Uterus (tissue), 4 donors: ENCODE results near the gene CCDC61. TPM values are rescaled to one million over a fixed set of nuclear protein-coding genes. Genes with fewer than 3 reads are reported as not detected.

Experiments used
- DNase-seq, 2 donors: peaks; one replicate each; pipeline ENCODE4 v3.0.0-alpha.2; 2019 to 2020
- H3K27ac ChIP-seq, 2 donors: fragments of 200-600 bp; sonication (generic); 1 replicate in 1 of 2; 2 replicates in 1 of 2; pipeline ENCODE4 v1.5.1; 2016 to 2018
- H3K27me3 ChIP-seq, 2 donors: fragments of 200-600 bp; sonication (generic); one replicate each; pipeline ENCODE4 v1.5.1; 2018 to 2019; ENCODE audit warnings: control low read depth in 1 of 2
- H3K36me3 ChIP-seq, 2 donors: fragments of 200-600 bp; sonication (generic); one replicate each; pipeline ENCODE4 v1.5.1; 2019; ENCODE audit warnings: control low read depth in 1 of 2
- H3K4me1 ChIP-seq, 2 donors: fragments of 200-600 bp; sonication (generic); one replicate each; pipeline ENCODE4 v1.5.1; 2018 to 2019; ENCODE audit warnings: control low read depth in 1 of 2
- H3K4me3 ChIP-seq, 2 donors: fragments of 200-600 bp; sonication (generic); 1 replicate in 1 of 2; 2 replicates in 1 of 2; pipeline ENCODE4 v1.5.1; 2018 to 2019; ENCODE audit warnings: mild to moderate bottlenecking in 1 of 2
- H3K9me3 ChIP-seq, 2 donors: fragments of 200-600 bp; sonication (generic); one replicate each; pipeline ENCODE4 v1.5.1; 2019; ENCODE audit warnings: control low read depth in 1 of 2
- CTCF ChIP-seq, 4 experiments: fragments of 200-600 bp in 2 of 4; fragments of 450-650 bp in 2 of 4; sonication (generic) in 2 of 4; IDR thresholded peaks; one replicate each; pipeline ENCODE4 v1.5.1; 2016 to 2019; ENCODE audit warnings: antibody characterized with exemption in 4 of 4, mild to moderate bottlenecking in 2 of 4, moderate library complexity in 1 of 4
- POLR2A ChIP-seq, 2 donors: fragments of 450-650 bp; IDR thresholded peaks; one replicate each; pipeline ENCODE4 v1.6.1; 2016; ENCODE audit warnings: antibody characterized with exemption in 2 of 2, mild to moderate bottlenecking in 1 of 2, moderate library complexity in 1 of 2
- intact Hi-C: fragments of 100-400 bp; cut with DNase I; formaldehyde crosslinking; loops from one replicate; pipeline ENCODE4 v1.15.1; 2023; ENCODE audit warnings: low total_unique reads
- microRNA counts, 2 donors: library from miRNA; unstranded; fragments of <30 nt; microRNA quantifications; one replicate each; lab custom pipeline; 2016 to 2017
- microRNA-seq: library from miRNA; unstranded; fragments of <30 nt; microRNA quantifications from one replicate; pipeline ENCODE4, GENCODE V29; 2016; ENCODE audit warnings: borderline microRNAs expressed, borderline replicate concordance
- small RNA-seq: library from RNA; depleted of rRNA; stranded (forward); fragments of <200 nt; gene quantifications from one replicate; pipeline ENCODE3, GENCODE V24; 2016
- total RNA-seq, 4 donors: library from RNA; depleted of rRNA in 3 of 4; stranded (reverse); fragments of >200 nt in 3 of 4; gene quantifications; one replicate each; pipeline versions ENCODE4 v1.1.0 to v1.2.4, GENCODE V29; 2014 to 2023
- donor health status: DM: yes; HTN: yes; CAD: no.

Gene CCDC61
- total RNA-seq, 4 donors from 2014 or later: 1.2 to 21.5 (median 10.1) TPM

DNA sequence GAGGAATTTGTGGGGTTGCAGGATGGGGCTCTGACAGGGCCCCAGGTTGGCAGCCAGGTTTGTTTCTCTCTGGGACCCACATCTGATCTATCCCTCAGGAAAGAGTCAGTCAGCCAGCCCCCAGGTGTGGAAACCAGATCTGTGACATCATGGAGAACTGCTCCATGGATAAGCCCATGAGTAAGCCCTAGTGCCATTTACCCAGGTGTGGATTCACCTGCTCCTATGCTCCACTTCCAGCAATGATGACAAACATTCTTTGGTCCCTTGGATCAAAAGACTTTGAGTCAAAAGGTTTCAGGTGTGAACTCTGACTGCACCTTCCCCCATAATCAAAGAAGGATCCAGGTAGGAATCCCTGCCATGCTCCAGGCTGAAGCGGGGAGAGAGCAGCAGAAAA lies 72.4 kb downstream of the CCDC61 start:
- no peaks in the 10 kb centered on the region for H3K36me3 ChIP-seq
- no peaks in the 10 kb centered on the region for H3K4me1 ChIP-seq
- intact Hi-C loops: no loop called here
- no peak overlapping the region for H3K4me3 ChIP-seq
- TF ChIP-seq CTCF (IDR thresholded peaks at IDR 0.05): no peak
- TF ChIP-seq POLR2A (IDR thresholded peaks at IDR 0.05): no peak
- no peak for DNase-seq
- H3K27ac ChIP-seq: no peak overlapping the region
- H3K9me3 ChIP-seq: no peaks in the 10 kb centered on the region
- no peaks in the 10 kb centered on the region for H3K27me3 ChIP-seq

MicroRNA genes within 50 kb of the gene (microRNA counts, 767-probe panel; counts per million panel counts)
- 0 counts per million in 2 donors for microRNA hsa-miR-769-3p (lab: Ali Mortazavi, UCI)
- microRNA hsa-miR-769-5p (lab: Ali Mortazavi, UCI): 0 to 1,981 counts per million in 2 donors

Small RNAs within 50 kb of the gene (microRNA-seq; reads per million reads assigned to microRNA genes)
- gene MIR769: 42.2 reads per million, percentile 44 among the genes with 10 or more reads in this experiment

Small RNAs within 50 kb of the gene (small RNA-seq; reads per million reads assigned to genes)
- gene MIR769: 8.6 reads per million, percentile 89 among the genes with 10 or more reads in this experiment

Other genes with a start within 250 kb of the CCDC61 start
- gene SIX5, start 226.2 kb upstream of the CCDC61 start, total RNA-seq: 10 to 100 TPM in 2 of 4 donors, 1 to 10 TPM in 2; 4.4 to 48.9 (median 12.5) TPM
- 100 to 1,000 TPM in 1 of 4 donors, 10 to 100 TPM in 3; 15.3 to 211 (median 43.8) TPM for gene DMPK, start 213.0 kb upstream of the CCDC61 start, total RNA-seq
- 100 to 1,000 TPM in 1 of 4 donors, 10 to 100 TPM in 2, 1 to 10 TPM in 1; 4.4 to 103 (median 36.9) TPM for gene DMWD, start 202.6 kb upstream of the CCDC61 start, total RNA-seq
- under 1 TPM in 2 of 4 donors, not detected in 2; 0.14 to 0.40 TPM for gene RSPH6A, start 180.2 kb upstream of the CCDC61 start, total RNA-seq
- 10 to 100 TPM; 32.0 to 72.6 (median 46.4) TPM for gene SYMPK, start 132.3 kb upstream of the CCDC61 start, total RNA-seq
- not detected for gene FOXA3, start 131.1 kb upstream of the CCDC61 start, total RNA-seq
- gene IRF2BP1, start 109.3 kb upstream of the CCDC61 start, total RNA-seq: 10 to 100 TPM in 3 of 4 donors, 1 to 10 TPM in 1; 8.2 to 38.4 (median 23.3) TPM
- 10 to 100 TPM in 1 of 4 donors, 1 to 10 TPM in 2, under 1 TPM in 1; 0.62 to 13.2 (median 2.8) TPM for gene MYPOP, start 92.9 kb upstream of the CCDC61 start, total RNA-seq
- gene NANOS2, start 80.7 kb upstream of the CCDC61 start, total RNA-seq: not detected
- gene NOVA2, start 21.6 kb upstream of the CCDC61 start, total RNA-seq: 10 to 100 TPM in 1 of 4 donors, 1 to 10 TPM in 3; 1.5 to 17.6 (median 2.4) TPM
- not detected for gene PGLYRP1, start 27.6 kb downstream of the CCDC61 start, total RNA-seq
- not detected for gene IGFL4, start 45.5 kb downstream of the CCDC61 start, total RNA-seq
- not detected for gene IGFL3, start 129.2 kb downstream of the CCDC61 start, total RNA-seq
- under 1 TPM in 1 of 4 donors, not detected in 3; 0.61 TPM for gene IGFL2, start 152.8 kb downstream of the CCDC61 start, total RNA-seq
- gene IGFL1, start 234.3 kb downstream of the CCDC61 start, total RNA-seq: not detected